Endothelial cell of umbilical vein (primary cell): ENCODE measurements around the gene SELENOT. TPM values are rescaled to one million over a fixed set of nuclear protein-coding genes. Genes with fewer than 3 reads are reported as not detected.

ENCODE experiments used
- BruUV-seq: library from RNA; stranded (reverse); fragments of 400-500 nt; replicated peaks from 2 replicates; lab custom pipeline; 2021; lab: Mats Ljungman, UMichigan
- CTCF ChIA-PET: fragments of 300-600, 350-600 bp; sonication (Branson Sonifier 250); formaldehyde crosslinking; loops from one replicate; lab custom pipeline; 2021; ENCODE audit warnings: antibody characterized with exemption, inconsistent platforms; lab: Charles Lee
- POLR2A ChIA-PET: fragments of 300-600, 350-600 bp; sonication (Branson Sonifier 250); formaldehyde crosslinking; loops from one replicate; lab custom pipeline; 2021; ENCODE audit warnings: antibody characterized with exemption, inconsistent platforms; lab: Charles Lee
- DNase-seq: peaks from one replicate; pipeline ENCODE4 v3.0.0-alpha.2; 2011; ENCODE audit warnings: low read depth, low spot score
- FAIRE-seq: peaks from 2 replicates; lab custom pipeline; 2011; peaks lifted over from hg19 to GRCh38; lab: Jason Lieb, UNC
- H2AFZ ChIP-seq: 2 replicates; pipeline ENCODE4 v1.6.0; 2012; ENCODE audit warnings: low read depth, low read length, control low read depth, inconsistent platforms
- H3K27ac ChIP-seq: 2 replicates; pipeline ENCODE4 v1.5.1; 2011; ENCODE audit warnings: low read depth, mild to moderate bottlenecking, control low read depth, low read length, moderate library complexity; ENCODE audit not compliant: insufficient read depth
- H3K27me3 ChIP-seq, 2 experiments: 2 replicates each; pipeline versions ENCODE4 v1.6.0 to v1.6.1; 2011; ENCODE audit warnings: low read length in 2 of 2, mixed read lengths in 1 of 2; ENCODE audit not compliant: control insufficient read depth in 2 of 2, insufficient read depth in 2 of 2
- H3K36me3 ChIP-seq, 2 experiments: 2 replicates in 1 of 2; 3 replicates in 1 of 2; pipeline ENCODE4 v1.5.1; 2011; ENCODE audit warnings: low read length in 2 of 2, mild to moderate bottlenecking in 1 of 2, moderate library complexity in 1 of 2; ENCODE audit not compliant: control insufficient read depth in 2 of 2, insufficient read depth in 2 of 2; ENCODE audit errors: extremely low read depth in 1 of 2
- H3K4me1 ChIP-seq: 3 replicates; pipeline ENCODE4 v1.5.1; 2011; ENCODE audit warnings: mild to moderate bottlenecking, low read length; ENCODE audit not compliant: control insufficient read depth, insufficient read depth; ENCODE audit errors: extremely low read depth
- H3K4me2 ChIP-seq: 2 replicates; pipeline ENCODE4 v1.6.1; 2011; ENCODE audit warnings: low read length, control low read depth, mixed read lengths; ENCODE audit not compliant: insufficient read depth
- H3K4me3 ChIP-seq, 3 experiments: fragments of 200-600 bp in 1 of 3; sonication (generic), shearing (Covaris generic) in 1 of 3; replicated peaks in 1 of 3; 2 replicates each; pipeline ENCODE4 v1.5.1; 2011 to 2016; ENCODE audit warnings: control low read depth in 3 of 3, low read length in 3 of 3, mild to moderate bottlenecking in 2 of 3, inconsistent platforms in 1 of 3, low read depth in 1 of 3, moderate library complexity in 1 of 3; ENCODE audit not compliant: insufficient read depth in 1 of 3
- H3K79me2 ChIP-seq: 2 replicates; pipeline ENCODE4 v1.6.0; 2012; ENCODE audit warnings: low read length, inconsistent platforms; ENCODE audit not compliant: control insufficient read depth, insufficient read depth
- H3K9ac ChIP-seq: replicated peaks from 2 replicates; pipeline ENCODE3; 2011; ENCODE audit warnings: low read length, control low read depth; ENCODE audit not compliant: insufficient read depth; ENCODE audit errors: extremely low read depth
- H3K9me1 ChIP-seq: replicated peaks from 3 replicates; pipeline ENCODE4 v1.6.0; 2011; ENCODE audit warnings: mild to moderate bottlenecking, low read length; ENCODE audit not compliant: control insufficient read depth, insufficient read depth; ENCODE audit errors: extremely low read depth
- H3K9me3 ChIP-seq: replicated peaks from 2 replicates; pipeline ENCODE4 v1.5.1; 2012; ENCODE audit warnings: low read length, inconsistent platforms; ENCODE audit not compliant: control insufficient read depth, insufficient read depth
- H4K20me1 ChIP-seq: replicated peaks from 2 replicates; pipeline ENCODE3; 2011; ENCODE audit warnings: mild to moderate bottlenecking, low read length; ENCODE audit not compliant: control insufficient read depth, insufficient read depth; ENCODE audit errors: extremely low read depth
- FOS ChIP-seq: IDR thresholded peaks from 2 replicates; pipeline ENCODE4 v1.6.1; 2011; ENCODE audit warnings: mild to moderate bottlenecking, low read length, moderate library complexity, borderline replicate concordance; ENCODE audit not compliant: insufficient read depth
- GATA2 ChIP-seq: IDR thresholded peaks from 2 replicates; pipeline ENCODE4 v1.7.0; 2011; ENCODE audit warnings: low read depth, mild to moderate bottlenecking, moderate library complexity, mixed read lengths, low read length; ENCODE audit not compliant: insufficient read length, insufficient read depth
- JUN ChIP-seq: IDR thresholded peaks from 2 replicates; pipeline ENCODE4 v1.6.1; 2011; ENCODE audit warnings: borderline replicate concordance, low read depth; ENCODE audit not compliant: insufficient read length, insufficient read depth
- MYC ChIP-seq: IDR thresholded peaks from one replicate; pipeline ENCODE4 v1.6.1; 2011; ENCODE audit warnings: mild to moderate bottlenecking, low read depth, low read length
- POLR2AphosphoS5 ChIP-seq: IDR thresholded peaks from 2 replicates; pipeline ENCODE4 v1.6.1; 2012; ENCODE audit warnings: low read depth, mild to moderate bottlenecking, control low read depth, low read length, moderate library complexity; ENCODE audit not compliant: insufficient read depth
- dilution Hi-C: fragments of 300-500 bp; cut with MboI; formaldehyde crosslinking; loops from one replicate; pipeline ENCODE4 v1.15.0; 2019; ENCODE audit warnings: low sequenced_read_pairs; ENCODE audit not compliant: extremely low pct_ligation_motif_present
- intact Hi-C: fragments of 100-400 bp; cut with micrococcal nuclease; formaldehyde crosslinking; loops from one replicate; pipeline ENCODE4 v1.10.0; 2022
- polyA plus RNA-seq, 4 experiments: library from polyadenylated mRNA; depleted of rRNA in 3 of 4; stranded (reverse) in 3 of 4; unstranded in 1 of 4; fragments of >200 nt; gene quantifications; 2 replicates each; pipeline versions ENCODE4 v1.2.1 to v1.2.3, GENCODE V29; 2011 to 2012; ENCODE audit warnings: missing spikeins in 1 of 4
- total RNA-seq: library from RNA; stranded (reverse); gene quantifications from 2 replicates; pipeline ENCODE4 v1.2.3, GENCODE V29; 2021
- TF ChIP-seq, protein P1 (sequence below): IDR thresholded peaks from 2 replicates; pipeline ENCODE4 v1.6.1; 2011; ENCODE audit not compliant: insufficient read depth, insufficient read length

Gene SELENOT
- total and polyA plus RNA-seq, 2 donors (not counting 3 experiments of a cell fraction or from before 2014, with no cell fraction given): 103 to 299 TPM

GRCh38 chr3:150610785-150611184 is 7.7 kb downstream of the SELENOT start:
- H3K4me1 ChIP-seq: peaks cover 18% of the 10 kb centered on the region
- no TSS peak for BruUV-seq

GRCh38 chr3:150611666-150612065 is 8.5 kb downstream of the SELENOT start:
- ChIA-PET CTCF (interaction anchor here (1.9 kb wide), 2 partner anchors 9 to 109 kb away, joined by 4 to 5 read pairs; partner anchors contain the start of gene SELENOT), POLR2A (interaction anchor here (1.8 kb wide), 1 partner anchor 9 kb away, joined by 4 read pairs; the partner anchor contains the start of gene SELENOT)
- no peak overlapping the region for H2AFZ ChIP-seq
- FAIRE-seq (no peak), DNase-seq (no peak)
- intact Hi-C loops (no loop called here), dilution Hi-C loops (no loop called here)
- no peak overlapping the region for H3K4me2 ChIP-seq
- no peaks in the 10 kb centered on the region for H3K9me1 ChIP-seq
- H3K9me3 ChIP-seq: no peaks in the 10 kb centered on the region
- no peak overlapping the region for H3K4me3 ChIP-seq
- H4K20me1 ChIP-seq: peaks cover 7% of the 10 kb centered on the region
- no peak for TF ChIP-seq POLR2AphosphoS5
- no peak for TF ChIP-seq GATA2
- TF ChIP-seq, protein P1, sequence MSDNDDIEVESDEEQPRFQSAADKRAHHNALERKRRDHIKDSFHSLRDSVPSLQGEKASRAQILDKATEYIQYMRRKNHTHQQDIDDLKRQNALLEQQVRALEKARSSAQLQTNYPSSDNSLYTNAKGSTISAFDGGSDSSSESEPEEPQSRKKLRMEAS: no peak
- TF ChIP-seq MYC: no peak
- no peak for TF ChIP-seq JUN
- no peaks in the 10 kb centered on the region for H3K27me3 ChIP-seq
- H3K79me2 ChIP-seq: peaks cover 79% of the 10 kb centered on the region
- H3K27ac ChIP-seq: no peak overlapping the region
- no peaks in the 10 kb centered on the region for H3K36me3 ChIP-seq
- BruUV-seq: no TSS peak
- no peak overlapping the region for H3K9ac ChIP-seq
- peaks cover 18% of the 10 kb centered on the region for H3K4me1 ChIP-seq

More at GRCh38 chr3:150610785-150611184, 7.7 kb downstream of the SELENOT start:
- TF ChIP-seq, protein P1: no peak
- TF ChIP-seq FOS: peak; percentile 15
- Histone ChIP-seq H3K9me3 (no peaks in the 10 kb centered on the region), H3K79me2 (peaks cover 85% of the 10 kb centered on the region), H3K4me2 (no peak overlapping the region), H3K4me3 (no peak overlapping the region), H3K9me1 (no peaks in the 10 kb centered on the region), H3K27me3 (no peaks in the 10 kb centered on the region), H3K27ac (no peak overlapping the region), H3K36me3 (no peaks in the 10 kb centered on the region), H4K20me1 (peaks cover 7% of the 10 kb centered on the region), H2AFZ (no peak overlapping the region), H3K9ac (no peak overlapping the region)
- DNase-seq (no peak), FAIRE-seq (no peak)
- CTCF ChIA-PET: no interaction called here
- POLR2A ChIA-PET: no interaction called here
- dilution Hi-C loops: no loop called here
- intact Hi-C loops: no loop called here
